GM12872 (cell line): ENCODE results near the gene ISY1.

Experiments used
- CTCF ChIP-seq: IDR thresholded peaks from 3 replicates; pipeline ENCODE4 v1.5.1; 2011; ENCODE audit warnings: low read depth, mild to moderate bottlenecking, low read length, moderate library complexity; ENCODE audit not compliant: insufficient read depth

Gene ISY1

GRCh38 chr3:129119365-129120100 is 41.3 kb downstream of the ISY1 start:
- TF ChIP-seq CTCF = no peak

DNA sequence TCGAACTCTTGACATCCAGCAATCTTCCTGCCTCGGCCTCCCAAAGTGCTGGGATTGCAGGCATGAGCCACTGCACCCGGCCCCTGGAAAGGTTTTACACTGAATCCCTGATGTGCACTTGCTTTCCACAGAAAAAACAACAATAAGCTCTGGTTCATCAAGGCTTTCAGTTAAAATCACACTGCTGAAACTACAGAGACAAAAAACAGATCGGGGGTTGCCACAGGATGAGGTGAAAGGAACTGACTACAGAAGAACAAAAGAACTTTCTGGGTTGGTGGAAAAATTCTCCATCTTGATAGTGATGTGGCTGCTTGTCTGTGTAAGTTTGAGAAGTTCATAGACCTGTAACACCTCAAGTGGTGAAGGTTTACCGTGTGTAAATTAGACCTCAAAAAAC is 42.1 kb downstream of the ISY1 start:
- TF ChIP-seq CTCF = no peak

- no peak for TF ChIP-seq CTCF
These were observed 43.7 kb downstream of the ISY1 start for GRCh38 chr3:129117134-129117533.

- no peak for TF ChIP-seq CTCF
These were observed 44.3 kb downstream of the ISY1 start for GRCh38 chr3:129116482-129116946.

GRCh38 chr3:129114455-129114854 is 46.4 kb downstream of the ISY1 start:
- TF ChIP-seq CTCF = no peak

DNA sequence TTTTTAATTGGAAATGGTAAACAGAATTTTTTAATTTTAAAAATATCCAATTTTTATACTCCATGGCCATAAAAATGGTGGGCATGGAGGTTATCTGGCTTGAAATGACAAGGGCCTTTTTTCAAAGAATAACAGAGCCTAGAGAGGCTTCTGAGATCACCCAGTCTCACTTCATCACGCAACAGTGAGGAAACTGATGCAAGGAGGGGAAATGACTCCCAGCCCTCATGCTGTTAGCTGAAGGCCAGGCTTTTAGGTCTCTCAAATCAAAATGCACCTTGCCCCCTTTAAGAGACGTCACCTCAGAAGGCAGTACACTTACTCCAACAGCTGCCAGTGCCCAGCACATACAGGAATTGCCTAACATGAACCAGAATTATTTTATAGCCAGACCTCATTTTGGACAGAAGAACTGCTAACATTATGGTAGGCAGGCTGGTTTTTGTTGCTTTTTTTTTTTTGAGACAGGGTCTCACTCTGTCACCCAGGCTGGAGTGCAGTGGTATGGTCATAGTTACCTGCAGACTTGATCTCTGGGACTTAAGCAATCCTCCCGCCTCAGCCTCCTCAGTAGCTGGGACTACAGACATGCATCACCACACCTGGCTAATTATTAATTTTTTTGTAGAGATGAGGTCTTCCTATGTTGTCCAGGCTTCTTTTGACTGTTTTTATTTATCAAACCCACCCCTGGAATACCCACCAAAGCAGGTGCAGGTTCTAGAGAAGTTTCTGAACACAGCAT is 48.4 kb downstream of the ISY1 start:
- no peak for TF ChIP-seq CTCF

GRCh38 chr3:129107793-129108192 is 53.1 kb downstream of the ISY1 start:
- no peak for TF ChIP-seq CTCF
